ENCODE results near the gene ATRAID.

Gene ATRAID

DNA sequence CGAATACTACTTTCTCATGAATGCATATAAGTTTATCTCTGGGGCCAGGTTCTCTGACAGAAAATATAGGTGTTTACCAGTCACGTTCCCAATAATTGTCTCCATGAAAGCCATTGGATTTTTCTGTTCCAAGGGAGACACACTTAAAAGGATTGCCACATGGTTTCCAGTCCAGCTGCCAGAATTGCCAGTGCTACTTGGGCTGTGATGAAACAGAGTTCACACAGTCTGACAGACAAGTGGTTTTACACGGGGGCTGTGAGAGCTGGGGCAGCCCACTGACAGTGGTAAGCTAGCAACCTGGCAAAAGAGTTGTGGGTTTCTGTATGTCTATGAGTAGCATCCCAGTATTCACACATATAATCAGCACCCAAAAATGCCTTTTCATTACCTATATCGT lies 27.7 kb upstream of the ATRAID start:
- Histone ChIP-seq H3K79me2 (ENCODE audit: insufficient read depth, low read length) (no peaks in the 10 kb centered on the region), H3K27me3 (ENCODE audit: insufficient read depth, low read length) (no peaks in the 10 kb centered on the region), H2AFZ (ENCODE audit: low read length) (no peak overlapping the region), H3F3A (ENCODE audit: insufficient read depth, low read length) (no peaks in the 10 kb centered on the region), H3K4me1 (ENCODE audit: insufficient read depth, low read length, severe bottlenecking) (no peaks in the 10 kb centered on the region), H3K9ac (ENCODE audit: low read length) (no peak overlapping the region), H3K4me2 (ENCODE audit: low read length) (no peak overlapping the region), H4K20me1 (ENCODE audit: insufficient read depth, low read length) (no peaks in the 10 kb centered on the region), H3K27ac (ENCODE audit: low read depth, low read length, poor library complexity, severe bottlenecking) (no peak overlapping the region), H3K36me3 (ENCODE audit: insufficient read depth, low read length) (no peaks in the 10 kb centered on the region), H3K9me3 (ENCODE audit: low read length) (no peaks in the 10 kb centered on the region), H3K4me3 (ENCODE audit: low read depth, low read length, poor library complexity, severe bottlenecking) (no peak overlapping the region), H3K9me2 (ENCODE audit: low read depth, low read length) (no peaks in the 10 kb centered on the region)
- TF ChIP-seq CTCF (IDR thresholded peaks at IDR 0.05; ENCODE audit: low read length) (no peak), EZH2 (IDR thresholded peaks at IDR 0.05; ENCODE audit: borderline replicate concordance, low read length) (no peak)

DNA sequence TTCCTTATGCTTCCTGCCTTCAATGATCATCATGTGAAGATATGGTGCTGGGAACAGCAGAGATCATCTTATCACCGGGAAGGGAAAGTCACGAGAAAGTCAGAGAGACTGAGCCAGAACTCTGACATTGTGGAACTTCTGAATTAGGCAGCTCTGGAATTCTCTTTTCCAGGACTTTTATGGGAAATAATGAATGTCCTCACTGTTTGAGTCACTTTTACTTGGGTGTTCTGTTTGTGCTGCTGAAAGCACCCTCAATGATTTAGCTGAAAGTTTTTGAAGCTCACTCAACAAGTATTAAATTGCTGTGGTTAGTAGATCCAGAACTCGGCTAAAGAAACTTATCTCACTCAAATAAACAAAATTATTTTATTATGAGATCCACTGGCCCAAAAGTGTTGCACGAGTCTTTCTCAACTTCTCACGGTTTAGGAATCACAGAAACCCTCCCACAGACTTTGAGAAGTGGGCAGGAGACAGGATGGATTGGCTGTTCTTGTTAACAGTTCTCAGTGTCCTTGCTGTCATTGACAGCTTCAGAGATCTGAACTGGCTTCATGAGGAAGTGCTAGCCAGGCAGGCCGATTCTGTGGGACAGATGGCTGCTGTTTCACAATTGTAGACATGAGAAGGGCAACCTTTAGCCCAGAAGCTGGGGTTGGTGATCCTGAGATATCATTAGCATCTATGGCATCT lies 26.4 kb upstream of the ATRAID start:
- H3K79me2 ChIP-seq (ENCODE audit: insufficient read depth, low read length) = no peaks in the 10 kb centered on the region
- no peaks in the 10 kb centered on the region for H3K9me2 ChIP-seq (ENCODE audit: low read depth, low read length)
- no peaks in the 10 kb centered on the region; the same call in 1 of the 2 replicates for H3K36me3 ChIP-seq (ENCODE audit: insufficient read depth, low read length)
- H3K4me3 ChIP-seq (ENCODE audit: low read depth, low read length, poor library complexity, severe bottlenecking) = no peak overlapping the region
- TF ChIP-seq CTCF (IDR thresholded peaks at IDR 0.05; ENCODE audit: low read length) = no peak
- no peaks in the 10 kb centered on the region for H3K27me3 ChIP-seq (ENCODE audit: insufficient read depth, low read length)
- H3K4me1 ChIP-seq (ENCODE audit: insufficient read depth, low read length, severe bottlenecking) = no peaks in the 10 kb centered on the region
- H3K9ac ChIP-seq (ENCODE audit: low read length) = no peak overlapping the region
- no peak overlapping the region for H2AFZ ChIP-seq (ENCODE audit: low read length)
- no peak overlapping the region for H3K4me2 ChIP-seq (ENCODE audit: low read length)
- no peaks in the 10 kb centered on the region for H3F3A ChIP-seq (ENCODE audit: insufficient read depth, low read length)
- H4K20me1 ChIP-seq (ENCODE audit: insufficient read depth, low read length) = no peaks in the 10 kb centered on the region
- H3K9me3 ChIP-seq (ENCODE audit: low read length) = no peaks in the 10 kb centered on the region
- H3K27ac ChIP-seq (ENCODE audit: low read depth, low read length, poor library complexity, severe bottlenecking) = no peak overlapping the region

- Histone ChIP-seq H2AFZ (ENCODE audit: low read length) (no peak overlapping the region), H3K4me2 (ENCODE audit: low read length) (no peak overlapping the region), H3K4me1 (ENCODE audit: insufficient read depth, low read length, severe bottlenecking) (no peaks in the 10 kb centered on the region), H3K27me3 (ENCODE audit: insufficient read depth, low read length) (no peaks in the 10 kb centered on the region), H3K27ac (ENCODE audit: low read depth, low read length, poor library complexity, severe bottlenecking) (no peak overlapping the region), H3K36me3 (ENCODE audit: insufficient read depth, low read length) (no peaks in the 10 kb centered on the region; the same call in 1 of the 2 replicates), H3K4me3 (ENCODE audit: low read depth, low read length, poor library complexity, severe bottlenecking) (no peak overlapping the region), H3K9ac (ENCODE audit: low read length) (no peak overlapping the region), H3F3A (ENCODE audit: insufficient read depth, low read length) (no peaks in the 10 kb centered on the region), H3K9me3 (ENCODE audit: low read length) (no peaks in the 10 kb centered on the region), H3K79me2 (ENCODE audit: insufficient read depth, low read length) (no peaks in the 10 kb centered on the region), H4K20me1 (ENCODE audit: insufficient read depth, low read length) (no peaks in the 10 kb centered on the region), H3K9me2 (ENCODE audit: low read depth, low read length) (no peaks in the 10 kb centered on the region)
- TF ChIP-seq CTCF (IDR thresholded peaks at IDR 0.05; ENCODE audit: low read length) (no peak), EZH2 (IDR thresholded peaks at IDR 0.05; ENCODE audit: borderline replicate concordance, low read length) (no peak)
Observed at GRCh38 chr2:27186613-27187345, 25.1 kb upstream of the ATRAID start.
